Activated T-cell treated with anti-CD3 and anti-CD28 coated beads for 4 hours (primary cell): ENCODE results near the gene DHRS12.
"Not testable (repeated sequence)": the region's sequence is repeated elsewhere in the genome, so short reads cannot be mapped to it uniquely, and the experiment has no call there.

Experiments used
- DNase-seq: peaks from one replicate; pipeline ENCODE4 v3.0.0-alpha.2; 2020

DHRS12 gene

DNA sequence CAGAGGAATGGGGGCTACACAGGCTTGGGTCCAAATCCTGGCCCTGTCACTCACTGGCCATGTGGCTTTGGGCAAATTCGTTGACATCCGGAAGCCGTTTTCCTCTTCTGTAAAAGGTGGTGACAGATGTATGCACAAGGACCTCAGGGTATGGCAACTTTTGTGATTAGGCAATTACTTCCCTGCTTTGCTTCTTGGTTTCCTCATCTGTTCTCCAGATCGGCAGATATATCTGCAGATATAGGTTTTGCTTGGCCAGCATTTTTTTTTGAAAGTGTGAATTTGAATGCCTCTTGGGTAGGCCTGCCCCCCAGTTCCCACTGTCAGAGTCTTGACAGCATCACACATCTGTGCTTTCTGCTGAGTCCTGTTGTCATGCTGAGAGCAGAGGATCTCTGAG, 23.3 kb upstream of the DHRS12 start:
- DNase-seq: no peak

DNA sequence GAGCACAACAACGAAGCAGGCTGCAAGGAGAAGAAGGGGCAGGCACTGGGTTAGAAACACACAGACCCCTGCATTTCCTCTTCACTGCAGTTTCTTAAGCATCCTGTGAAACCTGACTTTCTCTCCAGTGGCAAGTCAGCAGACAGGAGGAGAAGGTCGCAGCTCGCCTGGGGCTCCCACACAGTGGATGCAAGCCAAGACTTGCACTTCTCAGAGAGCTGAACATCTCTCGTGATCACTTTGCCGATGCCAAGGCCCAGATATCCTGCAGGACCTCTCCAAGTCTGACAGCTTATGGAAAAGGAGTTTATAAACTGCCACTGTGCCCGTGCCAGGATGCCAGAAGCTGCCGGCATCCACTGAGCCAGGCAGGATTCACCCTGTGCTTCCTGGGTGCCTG, 22.6 kb upstream of the DHRS12 start:
- DNase-seq: no peak

DNA sequence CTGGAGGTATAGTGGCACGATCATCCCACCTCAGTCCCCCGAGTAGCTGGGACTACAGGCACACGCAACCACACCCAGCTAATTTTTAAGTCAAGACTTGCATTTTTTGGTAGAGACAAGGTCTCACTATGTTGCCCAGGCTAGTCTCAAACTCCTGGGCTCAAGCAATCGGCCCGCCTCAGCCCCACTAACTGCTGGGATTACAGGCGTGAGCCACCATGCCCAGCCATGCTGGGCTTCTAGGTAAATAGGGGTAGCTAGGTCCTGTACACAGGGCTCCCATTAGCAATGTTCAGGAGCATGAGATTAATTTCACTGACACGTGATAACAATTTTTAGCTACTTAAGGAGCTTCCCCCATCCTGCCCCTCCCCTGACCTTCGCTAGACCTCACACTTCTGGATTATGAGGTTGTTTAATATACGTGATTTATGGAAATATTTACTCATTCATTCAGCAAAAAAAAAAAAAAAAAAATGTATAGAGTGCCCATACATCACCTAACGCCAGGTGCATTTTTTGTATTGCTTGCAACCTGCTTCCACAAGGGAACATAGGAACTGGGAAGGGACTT, 21.8 kb upstream of the DHRS12 start:
- no peak for DNase-seq

DNA sequence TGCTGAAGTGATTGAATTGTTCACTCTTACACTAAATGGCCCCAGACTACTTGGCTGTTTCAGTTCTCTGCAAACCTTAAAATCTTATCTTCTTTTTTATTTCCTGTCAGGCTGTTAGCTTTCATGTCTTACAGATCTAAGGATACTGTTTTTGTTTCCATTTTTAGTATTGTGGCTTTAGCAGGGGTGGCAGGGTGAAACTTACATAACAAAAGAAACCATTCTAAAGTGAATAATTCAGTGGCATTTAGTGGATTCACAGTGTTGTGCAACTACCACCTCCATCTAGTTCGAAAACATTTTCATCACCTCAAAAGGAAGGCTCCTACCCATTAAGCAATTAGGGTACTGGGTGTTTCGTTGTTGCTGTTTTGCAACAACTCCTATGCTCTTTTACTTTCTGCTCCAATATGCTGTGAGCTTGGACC, 21.2 kb upstream of the DHRS12 start:
- no peak for DNase-seq

DNA sequence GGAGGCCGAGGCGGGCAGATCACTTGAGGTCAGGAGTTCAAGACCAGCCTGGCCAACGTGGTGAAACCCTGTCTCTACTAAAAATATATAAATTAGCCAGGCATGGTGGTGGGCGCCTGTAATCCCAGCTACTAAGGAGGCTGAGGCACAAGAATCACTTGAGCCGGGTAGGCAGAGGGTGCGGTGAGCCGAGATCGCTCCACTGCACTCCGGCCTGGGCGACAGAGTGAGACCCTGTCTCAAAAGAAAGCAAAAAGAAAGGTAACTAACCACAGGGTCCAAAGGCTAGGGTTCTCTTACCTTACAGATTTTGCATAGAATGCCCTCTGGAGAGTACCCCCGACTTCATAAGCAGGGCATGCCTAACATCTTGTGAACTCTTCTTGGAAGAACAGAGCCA, 20.7 kb upstream of the DHRS12 start:
- not testable (repeated sequence) for DNase-seq

DNA sequence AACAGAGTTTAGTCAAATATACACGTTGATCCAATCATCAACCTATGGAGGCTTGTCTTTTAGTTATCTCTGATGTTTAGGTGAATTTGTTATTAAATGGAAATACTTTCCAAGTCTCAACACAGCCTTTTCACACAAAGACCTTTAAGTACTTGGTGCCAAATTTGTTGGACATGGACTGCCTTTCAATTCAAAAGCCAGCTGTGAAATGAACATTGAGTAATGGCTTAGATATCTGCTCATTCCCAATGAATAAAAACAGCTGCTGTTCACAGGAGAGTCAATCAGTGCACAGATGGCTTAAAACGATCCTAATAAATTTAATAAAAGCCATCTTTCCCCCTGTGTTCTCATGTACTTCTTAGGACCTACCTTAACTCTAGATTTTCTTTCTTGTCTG, 19.9 kb upstream of the DHRS12 start:
- DNase-seq: no peak

DNA sequence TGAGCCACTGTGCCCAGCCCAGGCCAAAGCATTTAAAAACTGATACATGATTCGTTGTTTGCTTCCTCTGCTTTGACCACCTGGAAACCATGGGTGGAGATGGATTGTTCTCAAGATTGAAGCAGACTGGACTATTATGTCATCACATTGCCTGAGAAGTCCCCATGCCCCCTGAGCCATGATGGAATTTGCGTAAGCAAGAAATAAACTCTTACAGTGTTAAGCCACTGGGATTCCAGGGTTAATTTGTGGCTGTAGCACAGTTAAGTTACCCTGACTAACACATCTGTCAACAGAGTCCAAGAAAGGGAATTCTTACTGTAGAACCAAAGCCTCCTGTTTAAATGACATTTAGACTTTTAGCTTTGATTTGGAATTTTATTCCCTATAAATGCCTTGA, 19.4 kb upstream of the DHRS12 start:
- DNase-seq: no peak

DNA sequence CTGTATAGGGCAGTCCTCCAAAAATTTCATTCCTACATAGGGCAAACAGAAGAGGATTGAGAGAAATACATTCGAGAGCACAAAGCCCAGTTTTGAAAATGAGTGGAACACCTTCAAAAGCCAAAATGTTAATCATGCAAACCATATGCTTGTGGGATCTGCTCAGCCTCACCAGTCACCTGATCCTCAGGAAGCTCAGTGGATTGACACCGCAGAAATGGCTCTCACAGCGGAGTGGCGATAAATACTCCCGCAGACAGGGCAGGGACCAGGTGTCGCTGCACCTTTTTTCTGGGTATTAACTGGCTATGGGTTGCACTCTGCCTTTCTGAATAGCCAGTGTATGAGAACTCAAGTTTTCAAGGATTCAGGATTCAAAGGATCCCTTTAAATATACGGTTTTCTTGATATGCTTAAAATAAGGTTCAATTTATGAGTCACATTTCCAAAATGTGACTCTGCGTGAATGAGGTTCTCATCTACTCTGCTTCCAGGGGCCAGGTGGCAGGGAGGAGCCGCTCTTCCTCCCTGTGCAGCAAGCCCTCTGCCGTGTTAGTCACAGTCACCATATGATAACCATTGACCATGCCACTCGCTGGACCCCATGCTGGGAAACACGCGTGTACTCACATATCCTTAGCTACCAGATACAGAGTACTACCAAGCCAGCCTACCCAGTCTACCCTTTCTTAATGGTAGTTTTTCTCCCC, 18.3 kb upstream of the DHRS12 start:
- DNase-seq: no peak

DNA sequence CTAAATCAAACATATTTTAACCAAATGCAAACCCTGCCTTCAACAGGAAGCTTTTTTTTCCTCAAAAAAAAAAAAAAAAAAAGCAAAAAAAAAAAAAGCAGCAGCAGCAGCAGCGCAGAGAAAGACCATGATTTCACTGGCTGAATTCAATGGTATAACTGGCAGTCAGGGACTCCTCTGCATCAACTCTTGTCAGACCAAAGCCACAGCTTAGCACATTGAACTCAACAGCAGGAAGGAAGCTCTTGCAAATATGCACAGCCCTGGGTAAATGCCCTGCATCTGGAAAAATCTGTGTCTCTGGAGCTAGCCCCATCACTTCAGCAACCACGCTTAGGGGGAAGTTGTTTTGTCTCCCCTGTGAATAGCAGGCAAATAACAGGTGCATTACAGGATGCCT, 17.6 kb upstream of the DHRS12 start:
- no peak for DNase-seq

DNA sequence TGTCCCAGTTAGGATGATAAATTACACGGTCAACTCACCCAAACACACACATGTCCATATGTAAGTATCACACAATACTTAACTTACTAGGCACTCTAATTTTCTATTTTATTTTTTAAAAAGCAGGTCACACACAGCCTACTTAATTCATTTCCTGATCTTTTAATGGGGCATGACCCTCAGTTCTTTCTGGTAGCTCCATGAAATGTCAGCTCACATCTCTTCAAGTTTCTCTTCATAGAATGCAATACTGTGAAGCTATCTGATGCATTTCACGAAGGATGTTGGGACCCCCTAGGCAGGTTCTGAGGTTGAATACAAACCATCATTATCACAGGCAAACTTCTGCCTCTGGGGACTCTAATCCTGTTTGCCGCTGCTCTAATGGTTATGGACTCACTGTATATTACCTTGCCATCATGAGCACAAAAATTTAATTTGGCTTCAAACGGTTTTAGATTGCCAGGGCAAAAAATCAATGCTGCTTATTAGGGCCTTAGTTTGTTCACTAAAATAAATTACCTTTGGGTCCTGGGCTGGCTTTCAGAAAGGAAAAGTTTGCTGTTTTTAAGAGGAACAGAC, 16.1 kb upstream of the DHRS12 start:
- no peak for DNase-seq

DNA sequence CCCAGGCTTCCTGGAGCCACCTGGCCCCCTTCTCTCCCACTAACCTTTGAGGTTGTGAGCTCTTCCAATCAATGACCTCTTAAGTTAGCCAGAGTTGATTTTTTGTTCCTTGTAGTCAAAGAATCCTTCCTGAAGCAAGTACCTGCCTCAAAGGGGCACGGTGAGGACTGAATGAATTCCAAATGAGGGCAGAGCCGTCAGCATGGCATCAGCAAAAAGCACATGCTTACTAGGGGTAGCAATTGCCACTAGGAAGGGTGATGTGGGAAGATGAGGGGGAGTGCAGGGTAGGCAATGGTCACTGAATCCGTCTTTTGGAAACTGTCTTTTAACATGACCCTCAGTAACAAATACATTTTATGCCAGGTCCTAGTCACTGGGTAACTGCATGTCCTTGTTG, 15.6 kb upstream of the DHRS12 start:
- DNase-seq: no peak

DNA sequence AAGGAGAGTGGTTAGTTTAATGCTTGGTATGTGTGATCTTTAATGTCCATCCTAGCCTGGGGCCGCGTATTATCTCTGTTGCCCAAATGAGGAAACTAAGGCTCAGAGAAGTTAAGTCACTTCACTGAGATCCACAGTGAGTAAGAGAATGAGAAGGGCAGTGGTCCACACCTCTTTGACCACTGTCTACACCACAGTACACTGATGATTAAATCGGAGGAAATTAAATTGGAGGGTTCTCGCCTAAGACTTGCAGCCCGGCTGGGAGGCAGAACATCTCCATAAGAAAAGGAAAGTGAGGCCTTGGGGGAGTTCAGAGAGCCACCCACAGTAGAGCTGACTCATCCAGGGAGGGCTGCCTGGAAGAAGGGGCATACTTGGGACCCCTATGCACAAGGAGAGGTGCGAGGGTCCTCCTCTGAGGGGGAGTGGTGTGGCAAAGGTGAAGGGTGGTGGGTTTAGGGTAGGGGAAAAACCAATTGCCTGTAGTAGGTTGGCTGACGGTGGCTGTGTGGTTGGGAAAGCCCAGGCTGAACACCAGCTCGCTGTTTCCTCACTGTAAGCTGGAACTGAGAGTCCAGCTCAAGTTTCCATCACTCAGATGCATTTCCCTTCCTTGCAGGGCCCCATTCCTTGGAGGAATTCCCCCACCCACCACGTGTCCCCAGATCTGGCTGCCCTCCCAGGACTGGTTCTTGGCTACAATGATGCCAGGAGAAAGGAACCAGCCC, 15.0 kb upstream of the DHRS12 start:
- DNase-seq: no peak

DNA sequence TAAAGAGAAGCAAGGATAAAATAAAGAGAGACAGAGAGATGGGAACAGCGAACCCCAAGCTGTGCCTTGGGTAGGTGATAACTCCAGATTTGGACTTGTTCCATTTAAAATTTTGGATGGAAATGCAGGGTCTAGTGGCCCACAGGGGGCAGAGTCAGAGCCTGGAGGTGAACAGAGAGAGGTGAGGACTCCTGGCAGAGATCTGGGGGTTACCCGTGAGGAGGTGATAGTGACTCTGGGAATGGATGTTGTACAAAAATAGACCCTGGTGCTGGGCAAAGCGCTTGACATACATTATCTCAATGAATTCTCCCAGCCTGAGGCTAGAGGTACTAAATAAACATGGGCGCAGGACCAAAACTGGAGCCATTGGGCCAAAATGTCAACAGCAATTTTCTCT, 14.3 kb upstream of the DHRS12 start:
- DNase-seq: no peak

DNA sequence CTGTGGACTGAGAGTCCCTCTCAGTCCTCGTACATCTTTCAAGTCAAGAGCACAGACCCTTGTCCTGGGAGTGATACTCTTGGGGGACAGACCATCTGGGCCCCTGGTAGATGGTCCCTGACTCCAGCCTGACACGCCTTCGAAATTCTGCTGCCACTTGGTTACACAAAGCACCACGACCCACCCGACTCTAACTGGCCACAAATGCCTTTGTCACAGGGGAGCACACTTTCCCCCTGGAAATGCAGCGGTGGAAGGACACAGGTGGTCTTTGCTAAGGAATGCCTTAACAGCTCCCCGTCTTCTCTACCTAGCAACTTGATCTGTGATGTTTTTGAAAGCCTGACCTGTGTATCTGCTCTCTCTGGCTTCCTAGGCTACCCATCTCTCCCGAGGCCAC, 13.8 kb upstream of the DHRS12 start:
- no peak for DNase-seq

DNA sequence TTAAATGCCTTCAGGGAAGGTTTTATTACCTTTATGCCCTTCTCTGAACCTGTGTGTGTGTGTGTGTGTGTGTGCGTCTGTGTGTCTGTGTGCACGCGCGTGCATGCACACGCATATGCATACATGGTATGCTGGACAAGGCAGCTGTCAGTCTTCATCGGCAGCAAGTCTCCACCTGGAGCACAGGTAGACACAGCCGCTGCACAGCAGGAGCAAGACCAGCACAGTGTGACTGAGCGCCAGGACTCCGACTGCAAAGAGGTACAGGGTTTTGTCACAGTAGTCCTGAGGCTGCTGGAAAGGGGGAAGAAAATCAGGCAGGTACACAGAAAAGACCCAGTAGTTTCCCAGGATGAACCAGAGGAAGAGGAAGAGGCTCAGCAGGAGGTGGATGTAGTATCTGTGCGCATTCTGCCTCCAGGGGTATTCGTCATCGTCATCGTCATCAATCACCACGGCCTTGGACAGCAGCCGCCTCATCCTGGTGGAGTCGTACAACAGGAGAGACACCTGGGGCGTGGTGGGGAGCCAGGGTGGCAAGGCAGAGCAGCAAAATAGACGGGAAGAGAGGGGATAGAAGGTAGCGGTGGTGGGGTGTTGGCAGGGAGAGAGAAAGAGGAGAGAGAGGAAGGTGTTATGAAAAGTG, 12.8 kb upstream of the DHRS12 start:
- DNase-seq: no peak

DNA sequence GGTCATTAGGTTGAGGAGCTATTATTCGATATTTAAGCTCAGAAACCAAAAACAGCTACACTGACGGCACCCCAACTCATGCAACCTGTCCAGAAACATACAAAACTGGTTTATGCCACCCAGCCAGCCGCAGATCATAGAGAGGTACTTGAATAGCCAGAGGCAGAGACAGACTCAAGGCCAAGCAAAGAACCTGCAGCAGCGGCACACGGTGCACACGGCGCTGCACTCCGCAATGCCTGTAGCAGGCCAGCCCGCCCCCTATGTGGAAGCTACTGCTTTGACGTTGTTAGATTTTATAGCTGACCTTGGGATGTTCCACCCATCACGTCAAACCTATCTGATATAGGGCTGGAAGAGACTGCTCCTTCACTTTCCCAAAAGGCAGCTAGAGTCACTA, 11.9 kb upstream of the DHRS12 start:
- no peak for DNase-seq

DNA sequence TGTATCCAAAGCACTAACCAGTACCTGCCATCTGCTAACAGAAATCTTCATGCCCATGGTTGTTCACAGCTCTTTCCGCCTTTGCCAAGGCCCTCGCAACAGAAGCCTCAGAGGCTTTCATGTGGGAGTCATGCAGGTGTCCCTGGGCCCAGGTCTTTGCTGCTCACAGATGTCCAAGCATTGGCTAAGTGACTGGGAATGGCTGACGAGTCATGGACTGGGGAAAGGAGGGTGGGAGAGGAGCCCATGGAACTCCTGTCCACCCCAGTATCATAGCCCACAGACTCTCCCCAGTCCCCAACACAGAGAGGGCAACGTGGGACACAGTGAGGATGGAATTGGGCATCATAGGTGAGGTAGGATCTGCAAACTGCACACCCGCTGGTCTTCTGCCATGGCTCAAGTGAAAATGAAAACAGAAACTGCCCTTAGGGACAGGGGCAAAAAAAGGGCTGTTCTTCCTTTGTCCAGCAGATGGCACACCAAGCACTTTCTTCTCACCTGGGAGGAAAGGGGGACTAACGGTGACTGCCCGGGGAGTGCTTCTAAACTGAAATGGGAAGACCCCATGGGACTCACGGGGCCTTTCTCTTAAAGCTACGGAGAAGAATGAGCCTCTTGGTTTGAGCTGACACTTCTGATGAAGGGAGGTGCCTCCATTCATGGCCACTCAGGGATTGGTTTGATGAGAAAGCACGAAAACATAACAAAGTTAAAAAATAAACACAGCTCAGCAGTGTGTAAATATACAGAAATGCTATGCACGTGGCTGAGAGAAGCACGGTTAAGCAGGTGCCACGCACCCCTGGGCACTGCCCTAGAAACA, 11.1 kb upstream of the DHRS12 start:
- DNase-seq: peak; percentile 70

DNA sequence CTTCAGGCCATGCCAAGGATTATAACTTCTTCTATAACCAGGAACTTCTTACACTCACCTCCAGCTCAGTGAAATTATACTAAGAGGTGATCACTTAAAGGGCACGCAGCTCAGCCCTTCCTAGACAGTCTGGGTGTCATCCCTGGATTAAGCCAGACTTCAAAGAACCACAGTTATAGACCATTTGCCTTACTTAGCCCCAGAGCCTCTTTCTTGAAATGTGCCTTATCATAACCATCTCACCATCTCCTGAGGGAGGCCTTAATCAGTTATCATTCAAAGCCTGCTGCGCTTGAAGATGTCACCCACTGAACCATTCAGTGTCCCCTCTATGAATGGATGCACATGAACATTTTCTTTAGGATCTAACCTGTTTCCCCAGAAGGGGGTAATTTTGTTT, 10.1 kb upstream of the DHRS12 start:
- no peak for DNase-seq

DNA sequence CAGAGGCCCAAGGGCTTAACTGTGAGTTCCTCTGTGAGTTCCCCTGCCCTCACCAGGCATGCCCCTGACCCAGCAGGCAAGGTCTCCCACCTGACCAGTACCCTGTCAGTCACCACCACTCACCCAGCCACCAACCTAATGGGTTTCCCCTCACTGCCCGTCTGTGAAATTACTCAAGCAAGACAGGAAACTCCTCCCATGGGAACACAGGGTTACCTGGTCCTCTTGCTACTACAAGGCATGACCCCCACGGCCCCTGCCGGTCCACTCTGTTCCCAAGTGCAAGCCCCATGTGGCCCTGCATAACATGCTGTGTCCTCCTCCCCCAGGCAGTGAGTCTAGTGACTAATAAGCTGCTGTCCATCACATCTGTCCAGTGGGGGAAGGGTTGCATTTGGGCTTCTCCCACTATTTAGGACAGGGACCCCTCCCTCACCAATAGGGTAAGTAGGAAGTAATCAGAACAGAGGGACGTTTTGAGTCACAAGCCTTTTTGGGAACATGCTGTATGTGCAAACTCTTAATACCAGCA, 8.0 kb upstream of the DHRS12 start:
- no peak for DNase-seq

DNA sequence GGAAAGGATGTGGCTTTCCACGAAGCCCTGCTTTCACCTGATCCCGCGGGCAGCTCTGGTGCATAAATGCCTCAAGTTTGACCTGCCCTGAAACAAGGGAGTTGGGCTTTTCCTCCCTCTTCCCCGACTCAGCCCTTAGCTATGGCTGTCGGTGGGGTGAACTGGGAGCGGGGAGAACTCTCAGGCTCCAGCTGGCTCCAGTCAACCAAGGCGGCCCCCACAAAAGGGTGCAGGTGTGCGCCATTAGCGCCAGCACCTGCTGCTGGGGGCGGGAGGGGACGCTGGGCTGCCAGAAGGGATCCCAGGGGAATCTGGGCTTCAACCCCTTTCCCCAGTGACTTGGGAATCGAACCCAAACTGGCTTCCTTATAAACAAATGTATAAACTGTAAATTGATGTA, 7.1 kb upstream of the DHRS12 start:
- DNase-seq: no peak

DNA sequence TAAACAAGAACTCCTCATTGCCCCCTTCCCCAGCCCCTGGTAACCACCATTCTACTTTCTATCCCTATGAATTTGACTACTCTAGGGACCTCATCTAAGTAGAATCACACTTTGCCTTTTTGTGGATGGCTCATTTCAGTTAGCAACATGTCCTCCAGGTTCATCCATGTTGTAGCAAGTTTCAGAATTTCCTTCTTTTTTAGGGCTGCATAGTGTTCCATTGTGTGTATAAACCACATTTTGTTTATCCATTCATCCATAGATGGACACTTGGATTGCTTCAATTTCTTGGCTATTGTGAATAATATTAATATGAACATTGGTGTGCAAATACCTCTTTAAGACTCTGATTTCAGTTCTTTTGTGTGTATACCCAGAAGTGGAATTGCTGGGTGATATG, 4.8 kb upstream of the DHRS12 start:
- no peak for DNase-seq

DNA sequence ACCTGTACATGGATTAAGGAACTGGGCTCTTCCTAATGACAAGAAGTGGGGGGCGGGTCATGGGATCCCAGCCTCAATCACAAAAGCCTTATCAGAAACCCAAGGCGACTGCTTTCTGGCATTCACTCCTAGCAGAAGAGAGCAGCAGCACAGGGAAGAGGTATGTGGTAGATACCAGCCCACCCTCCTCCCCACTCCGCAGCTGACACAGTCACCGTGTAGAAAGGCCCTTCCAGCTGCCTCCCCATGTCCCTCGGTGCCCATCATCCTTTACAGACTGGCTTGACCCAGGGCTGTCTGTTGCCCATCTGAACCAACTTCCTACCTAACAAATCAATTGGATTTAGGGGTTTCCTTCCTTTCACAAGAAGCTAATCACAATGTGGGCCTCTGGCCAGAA, 3.1 kb upstream of the DHRS12 start:
- no peak for DNase-seq
